GM23248 (cell line): ENCODE results near the gene RBPJ.

ENCODE experiments used
- EZH2 ChIP-seq: fragments of 200-600 bp; sonication (generic); IDR thresholded peaks from 2 replicates; pipeline ENCODE4 v1.6.1; 2018; ENCODE audit warnings: antibody characterized with exemption, mild to moderate bottlenecking; ENCODE audit not compliant: insufficient read depth, poor library complexity, severe bottlenecking
- EZH2phosphoT487 ChIP-seq: fragments of 200-600 bp; sonication (generic); IDR thresholded peaks from 2 replicates; pipeline ENCODE4 v1.6.1; 2018; ENCODE audit warnings: antibody characterized with exemption, moderate library complexity, mild to moderate bottlenecking, low read depth; ENCODE audit not compliant: insufficient read depth

- TF ChIP-seq EZH2phosphoT487 (no peak), EZH2 (no peak)
These were observed 35.5 kb upstream of the RBPJ start for GRCh38 chr4:26285272-26285671.
